Stimulated activated CD4-positive, alpha-beta T cell treated with anti-CD3 and anti-CD28 coated beads, TNF-alpha, amount 100 ng/mL, for 24 hours (primary cell): ENCODE results near the gene TMEM94.
"Not testable (repeated sequence)": the region's sequence is repeated elsewhere in the genome, so short reads cannot be mapped to it uniquely, and the experiment has no call there.

Experiments
- DNase-seq, 3 experiments: peaks; one replicate each; pipeline ENCODE4 v3.0.0-alpha.2; 2020; ENCODE audit warnings: low read depth in 3 of 3

TMEM94 gene

DNA sequence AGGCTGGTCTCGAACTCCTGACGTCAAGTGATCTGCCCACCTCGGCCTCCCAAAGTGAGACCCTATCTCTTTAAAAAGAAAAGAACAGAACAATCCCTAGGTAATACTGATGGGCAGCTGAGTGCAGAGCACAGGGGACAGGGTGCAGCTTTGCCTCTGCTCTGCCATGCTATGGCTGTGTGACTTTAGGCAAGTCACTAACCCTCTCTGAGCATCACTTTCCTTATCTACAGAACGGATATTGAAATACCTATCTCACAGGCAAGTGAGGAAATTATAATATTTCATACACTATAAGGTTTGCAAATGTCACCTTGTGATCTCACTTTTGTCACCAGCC is 54.8 kb downstream of the TMEM94 start:
- DNase-seq, result no peak

DNA sequence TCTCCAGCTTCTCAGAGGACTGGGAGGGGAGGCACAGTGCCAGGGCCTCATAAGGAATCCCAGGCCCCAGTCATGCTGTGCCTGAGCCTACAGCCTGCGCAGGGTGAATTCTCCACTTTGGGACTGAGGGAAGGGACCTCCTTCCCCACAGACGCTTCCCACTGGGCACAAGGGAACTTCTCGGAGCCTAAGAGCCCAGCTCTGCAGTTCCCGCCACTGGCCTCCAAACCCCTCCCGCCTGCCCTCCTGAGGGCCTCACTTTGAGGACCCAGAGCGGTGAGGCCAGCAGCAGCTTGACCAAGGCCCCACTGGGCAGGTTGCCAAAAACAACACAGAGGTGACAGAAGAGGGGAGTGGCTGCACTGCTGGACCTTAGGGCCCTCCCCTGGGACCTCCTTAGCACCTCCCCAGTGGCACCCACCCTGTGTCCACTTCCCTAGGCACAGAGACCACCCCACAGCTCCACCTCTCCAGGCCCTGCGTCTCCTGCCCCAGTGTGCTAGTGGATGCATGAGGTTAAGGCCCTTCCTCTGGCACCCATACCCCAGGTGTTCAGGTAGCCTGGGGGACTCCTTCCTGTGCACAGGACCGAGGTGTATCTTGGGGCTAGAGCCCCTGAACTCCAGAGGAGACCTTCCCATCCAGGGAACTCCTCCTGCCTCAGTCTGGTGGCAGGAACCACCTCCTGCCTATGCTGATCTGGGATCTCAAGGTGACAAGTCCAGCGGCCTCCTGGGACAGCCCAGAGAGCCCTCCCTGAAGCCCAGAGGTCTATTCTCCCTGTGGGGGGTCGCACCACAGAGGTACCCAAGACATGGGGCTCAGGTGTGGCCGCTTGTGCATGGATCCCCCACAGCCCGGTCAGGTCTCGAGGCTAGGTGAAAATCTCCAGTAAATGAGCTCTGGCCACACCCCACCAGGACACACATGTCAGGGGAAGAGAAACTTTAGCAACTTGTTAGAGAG is 55.5 kb downstream of the TMEM94 start:
- no peak for DNase-seq

DNA sequence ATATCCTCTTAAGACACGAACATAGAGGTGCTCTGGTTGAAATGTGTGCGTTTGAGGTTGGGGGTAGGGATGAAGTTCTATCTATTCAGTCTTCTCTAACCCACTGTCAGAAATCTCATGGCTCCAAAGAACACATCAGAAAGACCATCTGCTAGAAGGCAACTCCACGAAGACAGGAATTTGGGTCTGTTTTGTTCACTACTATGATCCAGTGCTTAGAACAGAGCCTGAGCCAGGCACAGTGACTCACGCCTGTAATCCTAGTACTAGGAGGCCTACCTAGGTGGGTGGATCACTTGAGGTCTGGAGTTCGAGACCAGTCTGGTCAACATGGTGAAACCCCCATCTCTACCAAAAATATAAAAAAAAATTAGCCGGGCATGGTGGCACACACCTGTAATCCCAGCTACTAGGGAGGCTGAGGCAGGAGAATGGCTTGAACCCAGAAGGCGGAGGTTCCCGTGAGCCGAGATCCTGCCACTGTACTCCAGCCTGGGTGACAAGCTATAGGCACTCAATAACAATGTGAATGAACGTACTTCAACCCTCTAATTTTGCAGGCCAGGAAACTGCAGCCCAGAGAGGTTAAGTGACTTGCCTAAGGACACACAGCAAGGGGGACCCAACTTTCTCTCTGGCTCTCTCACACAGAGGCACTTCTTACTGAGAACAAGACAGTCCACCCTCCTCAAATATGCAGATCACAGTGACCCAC is 56.6 kb downstream of the TMEM94 start:
- no peak for DNase-seq

GRCh38 chr17:75513641-75514000 is 57.2 kb downstream of the TMEM94 start:
- DNase-seq, result no peak

GRCh38 chr17:75514299-75514918 is 58.0 kb downstream of the TMEM94 start:
- DNase-seq, result no peak

DNA sequence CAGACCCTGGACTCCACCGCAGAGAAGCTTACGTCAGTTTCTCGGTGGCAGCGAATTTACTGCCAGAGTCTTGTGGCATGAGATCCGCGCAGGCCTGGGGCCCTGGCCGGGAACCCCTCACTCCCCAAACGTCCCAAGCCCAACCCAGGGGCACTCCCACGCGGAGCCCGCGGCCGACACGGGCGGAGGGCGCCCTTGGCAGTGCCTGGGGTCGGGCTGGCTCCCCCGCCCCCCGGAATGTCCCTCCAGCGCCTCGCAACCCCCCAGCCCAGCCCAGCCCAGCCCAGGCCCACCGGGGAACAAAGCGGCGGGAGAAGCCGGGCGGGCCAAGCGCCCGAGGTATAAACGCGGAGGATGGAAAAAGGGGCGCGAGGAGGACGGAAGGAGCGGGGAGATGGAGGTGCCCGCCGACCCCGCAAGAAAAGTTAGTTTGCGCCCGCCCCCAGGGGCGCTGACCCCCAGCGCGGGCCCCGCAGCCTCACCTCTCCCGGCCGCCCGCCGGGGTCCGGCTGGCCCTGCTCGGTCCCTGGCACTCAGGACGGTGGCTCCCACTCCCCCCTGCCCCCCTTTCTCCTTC is 58.6 kb downstream of the TMEM94 start:
- no peak for DNase-seq

- DNase-seq, result peak; percentile 62 to 90 (median 73)
Measured at GRCh38 chr17:75515496-75516254, 59.2 kb downstream of the TMEM94 start, which contains the start of gene CASKIN2. TSS of gene CASKIN2 (minus strand) at chr17:75515537. CDS start at chr17:75513804, 1,733 bp downstream.

GRCh38 chr17:75516255-75516618 is 59.8 kb downstream of the TMEM94 start, which contains the start of gene TSEN54:
TSS of gene TSEN54 (plus strand) at chr17:75516528. CDS start at chr17:75516561, 33 bp downstream.
- peak; percentile 84 to 97 (median 91) for DNase-seq

GRCh38 chr17:75516619-75517296 is 60.3 kb downstream of the TMEM94 start:
- DNase-seq, result peak in 1 of 3 experiments; percentile 33

- DNase-seq, result peak in 1 of 3 experiments; percentile 39
Measured at GRCh38 chr17:75517297-75517865, 60.9 kb downstream of the TMEM94 start.

DNA sequence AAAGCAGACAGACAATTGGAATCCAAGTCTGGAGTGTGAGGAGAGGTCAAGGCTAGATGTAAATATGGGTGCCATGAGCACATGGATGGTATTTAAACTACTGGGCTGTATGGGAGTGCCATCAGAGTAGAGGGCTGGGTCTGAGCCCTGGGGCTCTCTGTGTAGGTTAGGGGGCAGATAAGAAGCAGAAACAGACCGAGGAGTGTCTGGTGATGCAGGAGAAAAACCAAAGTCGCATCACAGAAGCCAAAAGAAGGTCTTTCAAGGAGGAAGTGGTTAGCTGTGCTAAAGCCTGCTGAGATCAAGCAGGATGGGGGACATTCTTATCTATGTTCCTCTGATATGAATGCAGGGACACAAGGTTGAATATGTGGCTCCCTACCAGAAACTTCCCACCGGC is 61.8 kb downstream of the TMEM94 start:
- no peak for DNase-seq

GRCh38 chr17:75518983-75519537 is 62.6 kb downstream of the TMEM94 start:
- DNase-seq, result no peak

- not testable (repeated sequence) for DNase-seq
Measured at GRCh38 chr17:75520413-75520812, 64.0 kb downstream of the TMEM94 start.

DNA sequence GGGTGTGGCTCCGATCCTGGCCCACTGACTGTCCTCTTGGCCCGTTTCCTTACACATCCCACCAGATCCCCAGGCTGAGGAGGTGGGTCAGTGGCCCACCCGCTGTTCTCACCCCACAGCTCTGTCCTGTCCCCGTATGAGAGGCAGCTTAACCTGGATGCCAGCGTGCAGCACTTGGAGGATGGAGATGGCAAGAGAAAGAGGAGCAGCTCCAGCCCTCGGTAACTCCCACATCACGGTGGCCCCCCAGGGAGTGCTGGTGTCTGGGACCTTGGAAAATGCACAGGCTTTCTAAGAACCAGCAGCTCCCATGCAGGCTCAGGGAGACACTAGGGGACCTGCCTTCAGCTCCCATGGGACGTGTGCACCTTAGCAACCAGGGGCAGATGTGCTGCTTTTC is 64.9 kb downstream of the TMEM94 start:
- DNase-seq, result no peak

DNA sequence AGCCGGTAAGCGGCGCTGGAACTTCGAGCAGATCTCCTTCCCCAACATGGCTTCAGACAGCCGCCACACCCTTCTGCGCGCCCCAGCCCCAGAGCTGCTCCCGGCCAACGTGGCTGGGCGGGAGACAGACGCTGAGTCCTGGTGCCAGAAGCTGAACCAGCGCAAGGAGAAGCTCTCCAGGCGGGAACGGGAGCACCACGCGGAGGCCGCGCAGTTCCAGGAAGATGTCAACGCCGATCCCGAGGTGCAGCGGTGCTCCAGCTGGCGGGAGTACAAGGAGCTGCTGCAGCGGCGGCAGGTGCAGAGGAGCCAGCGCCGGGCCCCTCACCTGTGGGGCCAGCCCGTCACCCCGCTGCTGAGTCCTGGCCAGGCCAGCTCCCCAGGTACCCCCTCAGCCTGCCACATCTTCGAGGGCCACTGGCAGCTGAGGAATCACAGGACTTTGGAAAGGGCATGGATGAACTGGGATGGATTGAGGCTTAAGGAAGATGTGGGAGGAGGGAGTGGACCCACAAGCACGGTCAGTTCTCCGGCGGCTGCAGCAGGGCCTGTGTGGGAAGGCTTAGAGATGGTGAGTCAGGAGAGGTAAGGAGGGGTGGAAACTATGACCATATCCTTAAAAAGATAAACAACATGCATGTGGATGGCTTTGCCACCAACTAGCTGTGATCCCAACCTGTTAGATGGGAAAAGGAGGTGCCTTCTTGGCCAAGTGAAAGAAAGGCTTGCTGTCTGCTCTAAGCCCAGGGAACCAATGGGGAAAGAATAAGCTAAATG is 65.7 kb downstream of the TMEM94 start:
- DNase-seq, result no peak

- DNase-seq, result no peak
Measured at GRCh38 chr17:75523647-75524046, 67.2 kb downstream of the TMEM94 start.

DNA sequence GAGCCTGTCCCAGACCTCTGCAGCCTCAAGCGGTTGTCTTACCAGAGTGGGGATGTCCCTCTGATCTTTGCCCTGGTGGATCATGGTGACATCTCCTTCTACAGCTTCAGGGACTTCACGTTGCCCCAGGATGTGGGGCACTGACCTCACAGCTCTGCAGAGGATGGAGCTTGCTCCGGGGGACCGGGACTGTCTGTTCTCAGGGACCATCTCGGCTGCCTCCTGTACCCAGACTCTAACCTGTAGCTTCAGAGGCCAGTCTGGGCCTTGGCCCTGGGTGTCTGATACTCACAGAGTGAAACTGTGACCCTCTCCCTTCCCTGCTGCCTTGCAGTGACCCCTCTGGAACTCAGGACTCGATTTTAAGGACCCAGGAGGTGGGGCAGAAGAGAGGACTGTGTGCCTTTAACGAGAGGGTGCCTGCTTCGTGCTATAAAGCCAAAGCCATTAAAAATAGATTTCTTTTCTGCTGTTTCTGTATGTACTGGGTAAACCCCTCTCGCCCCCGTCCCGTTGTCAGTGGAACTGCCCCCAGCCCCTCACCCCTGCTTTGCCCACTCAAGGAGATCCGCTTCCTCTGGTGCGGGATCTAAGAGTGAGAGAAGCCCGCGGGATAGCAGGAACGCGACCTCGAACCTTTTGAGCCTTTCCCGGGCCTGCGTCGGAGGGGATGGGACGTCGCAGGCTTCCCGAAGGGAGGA is 68.0 kb downstream of the TMEM94 start:
- DNase-seq, result no peak

GRCh38 chr17:75524970-75525805 is 68.8 kb downstream of the TMEM94 start, which contains the start of gene LLGL2:
TSS of gene LLGL2 (plus strand) at chr17:75525697. CDS start at chr17:75543427, 17,730 bp downstream.
- peak; percentile 52 to 77 (median 59) for DNase-seq
